K562 (cell line): ENCODE measurements around the gene APC2. TPM values are rescaled to one million over a fixed set of nuclear protein-coding genes. Genes with fewer than 3 reads are reported as not detected.
A peak's percentile ranks its signal among the peaks of the same experiment; 100 is the strongest.

Experiments
- E2F1 ChIP-seq: sonication (generic); formaldehyde crosslinking; IDR thresholded peaks from 2 replicates; pipeline ENCODE4 v1.8.1; 2023; ENCODE audit warnings: mild to moderate bottlenecking, missing genetic modification reagents, moderate library complexity
- ELF2 ChIP-seq: fragments of 250-450 bp; sonication (Bioruptor Pico); IDR thresholded peaks from 2 replicates; pipeline ENCODE4 v1.5.0; 2021; ENCODE audit warnings: mild to moderate bottlenecking
- FOXP1 ChIP-seq: sonication (generic); formaldehyde crosslinking; IDR thresholded peaks from 2 replicates; pipeline ENCODE4 v1.8.0; 2022; ENCODE audit warnings: mild to moderate bottlenecking, missing genetic modification reagents
- GTF2E2 ChIP-seq: fragments of 200-800 bp; sonication (Bioruptor generic); IDR thresholded peaks from 2 replicates; pipeline ENCODE4 v1.6.1; 2016; ENCODE audit warnings: missing genetic modification characterization, missing compliant biosample characterization
- ID3 ChIP-seq, 2 experiments: fragments of 250-450 bp in 1 of 2; fragments of 450-650 bp in 1 of 2; sonication (Bioruptor Pico) in 1 of 2; IDR thresholded peaks; 2 replicates each; pipeline versions ENCODE4 v1.6.1 to v1.8.0; 2016 to 2021; ENCODE audit warnings: mild to moderate bottlenecking in 2 of 2, moderate library complexity in 2 of 2, missing compliant biosample characterization in 1 of 2, missing genetic modification characterization in 1 of 2
- KAT8 ChIP-seq: fragments of 450-650 bp; IDR thresholded peaks from 2 replicates; pipeline ENCODE4 v1.6.1; 2016; ENCODE audit warnings: low read depth, mild to moderate bottlenecking
- POLR2AphosphoS2 ChIP-seq: IDR thresholded peaks from 2 replicates; pipeline ENCODE4 v1.6.1; 2012; ENCODE audit warnings: low read length, improper control_type of control experiment
- PRDM10 ChIP-seq: fragments of 450-650 bp; IDR thresholded peaks from 2 replicates; pipeline ENCODE4 v1.6.1; 2018; ENCODE audit not compliant: partially characterized antibody
- RBM22 ChIP-seq: fragments of 200-400 bp; formaldehyde crosslinking; IDR thresholded peaks from 2 replicates; pipeline ENCODE4 v1.6.1; 2018; ENCODE audit warnings: low read length, low read depth; ENCODE audit not compliant: poor library complexity, severe bottlenecking
- SIN3B ChIP-seq: fragments of 450-650 bp; IDR thresholded peaks from 2 replicates; pipeline ENCODE4 v1.6.1; 2017; ENCODE audit warnings: low read depth, mild to moderate bottlenecking, moderate library complexity
- TAF7 ChIP-seq: fragments of 450-650 bp; IDR thresholded peaks from 2 replicates; pipeline ENCODE4 v1.6.1; 2016; ENCODE audit warnings: missing genetic modification characterization, missing compliant biosample characterization
- ZBTB7A ChIP-seq: IDR thresholded peaks from 2 replicates; pipeline ENCODE4 v1.6.1; 2011; ENCODE audit warnings: low read depth, mild to moderate bottlenecking, low read length, moderate library complexity, borderline replicate concordance; ENCODE audit not compliant: control insufficient read depth
- ZBTB8A ChIP-seq: fragments of 450-650 bp; IDR thresholded peaks from 2 replicates; pipeline ENCODE4 v1.6.1; 2018; ENCODE audit warnings: mild to moderate bottlenecking, moderate library complexity; ENCODE audit not compliant: partially characterized antibody
- ZNF282 ChIP-seq: sonication (generic); formaldehyde crosslinking; IDR thresholded peaks from 2 replicates; pipeline ENCODE4 v1.8.1; 2023; ENCODE audit warnings: missing genetic modification reagents
- ZNF76 ChIP-seq: fragments of 250-450 bp; sonication (Bioruptor Pico); IDR thresholded peaks from 2 replicates; pipeline ENCODE4 v1.4.0; 2020; ENCODE audit warnings: mild to moderate bottlenecking, moderate library complexity, borderline replicate concordance
- polyA plus RNA-seq, 8 experiments: library from polyadenylated mRNA; depleted of rRNA in 4 of 8; stranded (reverse) in 5 of 8; unstranded in 3 of 8; fragments of >200 nt; fragmentation: Nextera tagmentation in 2 of 8; fragmentation: Illumina TruSeq in 1 of 8; extraction: Ambion mirVana in 2 of 8; extraction: Trizol in 1 of 8; gene quantifications; 2 replicates each; pipeline versions ENCODE4 v1.2.1 to v1.2.3, GENCODE V29; 2011 to 2014; ENCODE audit warnings: inconsistent platforms in 1 of 8, missing spikeins in 1 of 8
- total RNA-seq, 7 experiments: library from RNA; depleted of rRNA in 6 of 7; stranded (reverse); fragments of >200 nt in 6 of 7; fragmentation: Illumina TruSeq in 2 of 7; extraction: Trizol in 2 of 7; gene quantifications; 2 replicates each; pipeline versions ENCODE4 v1.2.1 to v1.2.3, GENCODE V29; 2011 to 2021; ENCODE audit warnings: low replicate concordance in 1 of 7
- TF ChIP-seq, protein P1 (sequence below): fragments of 450-650 bp; formaldehyde crosslinking; conservative IDR thresholded peaks from 2 replicates; pipeline ENCODE4 v1.4.0; 2022; ENCODE audit warnings: mild to moderate bottlenecking, missing genetic modification characterization
- TF ChIP-seq, protein P2 (sequence below): fragments of 450-650 bp; IDR thresholded peaks from 2 replicates; pipeline ENCODE4 v1.6.1; 2016; ENCODE audit warnings: borderline replicate concordance

Gene APC2
- total and polyA plus RNA-seq, 9 of the 15 experiments (the other 6 are each of a cell fraction or from before 2014, with no cell fraction given): 0.01 to 0.40 (median 0.05) TPM; not detected in 3

DNA sequence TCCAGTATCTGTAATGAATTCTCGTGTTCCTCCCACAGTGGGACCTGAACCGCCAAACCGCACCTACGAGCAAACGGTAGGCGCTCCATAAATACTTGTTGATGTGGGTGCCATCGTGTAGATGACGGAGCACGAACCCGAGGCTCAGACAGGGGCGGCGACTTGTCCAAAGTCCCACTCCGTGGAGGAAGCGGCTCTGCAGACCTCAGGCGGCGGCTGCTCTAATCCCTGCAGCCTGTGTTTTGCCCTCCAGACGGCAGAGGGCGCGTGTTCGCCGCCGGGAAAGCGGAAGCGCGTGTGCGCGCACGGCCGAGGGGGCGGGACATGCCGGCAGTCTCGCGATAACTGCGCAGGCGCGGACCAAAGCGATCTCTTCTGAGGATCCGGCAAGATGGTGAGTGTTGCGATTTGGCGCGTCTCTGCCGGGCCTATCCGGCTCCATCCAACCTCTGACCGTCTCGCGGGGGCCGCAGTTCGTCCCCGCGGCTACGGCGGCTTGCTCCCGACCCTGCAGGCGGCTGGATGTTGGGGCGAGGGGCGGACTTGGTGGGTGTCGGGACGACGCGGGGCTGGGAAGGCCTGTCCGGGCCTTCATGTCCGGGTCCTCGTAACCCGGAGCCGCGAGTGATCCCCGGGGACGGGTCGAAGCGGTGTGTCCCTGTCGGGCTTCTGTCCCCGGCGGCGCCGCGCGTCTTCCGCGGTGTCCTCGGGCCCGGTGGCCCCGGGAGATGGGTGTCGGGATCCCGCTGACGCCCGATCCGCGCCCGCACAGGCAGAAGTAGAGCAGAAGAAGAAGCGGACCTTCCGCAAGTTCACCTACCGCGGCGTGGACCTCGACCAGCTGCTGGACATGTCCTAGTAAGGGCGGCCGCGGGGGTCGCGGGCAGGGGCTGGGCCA is 11.6 kb upstream of the APC2 start, which contains the start of gene RPS15 (continued):
- no peak for TF ChIP-seq ZBTB8A
- TF ChIP-seq ID3 (CRISPR knock-in tag; IDR thresholded peaks at IDR 0.05): no peak
- peak; percentile 83 for TF ChIP-seq ID3 (tag; IDR thresholded peaks at IDR 0.05)
- peak; percentile 80; the same call in 1 of the 2 replicates for TF ChIP-seq POLR2AphosphoS2
- peak; percentile 85; the same call in 1 of the 2 replicates for TF ChIP-seq E2F1 (CRISPR knock-in tag)
- TF ChIP-seq ELF2 (CRISPR knock-in tag): peak; percentile 83
- TF ChIP-seq, protein P1, sequence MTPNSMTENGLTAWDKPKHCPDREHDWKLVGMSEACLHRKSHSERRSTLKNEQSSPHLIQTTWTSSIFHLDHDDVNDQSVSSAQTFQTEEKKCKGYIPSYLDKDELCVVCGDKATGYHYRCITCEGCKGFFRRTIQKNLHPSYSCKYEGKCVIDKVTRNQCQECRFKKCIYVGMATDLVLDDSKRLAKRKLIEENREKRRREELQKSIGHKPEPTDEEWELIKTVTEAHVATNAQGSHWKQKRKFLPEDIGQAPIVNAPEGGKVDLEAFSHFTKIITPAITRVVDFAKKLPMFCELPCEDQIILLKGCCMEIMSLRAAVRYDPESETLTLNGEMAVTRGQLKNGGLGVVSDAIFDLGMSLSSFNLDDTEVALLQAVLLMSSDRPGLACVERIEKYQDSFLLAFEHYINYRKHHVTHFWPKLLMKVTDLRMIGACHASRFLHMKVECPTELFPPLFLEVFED (CRISPR knock-in tag): no peak
- peak; percentile 33; the same call in 1 of the 2 replicates for TF ChIP-seq ZBTB7A
- TF ChIP-seq RBM22: peak; percentile 93
- peak; percentile 94; the same call in 1 of the 2 replicates for TF ChIP-seq GTF2E2
- peak; percentile 74 for TF ChIP-seq SIN3B
- TF ChIP-seq TAF7 (tag): peak; percentile 100
- TF ChIP-seq KAT8: no peak
- TF ChIP-seq FOXP1 (CRISPR knock-in tag): peak; percentile 86; the same call in 1 of the 2 replicates
- TF ChIP-seq ZNF76 (CRISPR knock-in tag): 0 out of 2 replicates have a peak, but pooled peaks have one; percentile 39
- TF ChIP-seq ZNF282 (CRISPR knock-in tag): peak; percentile 10; the same call in 1 of the 2 replicates
- TF ChIP-seq, protein P2, sequence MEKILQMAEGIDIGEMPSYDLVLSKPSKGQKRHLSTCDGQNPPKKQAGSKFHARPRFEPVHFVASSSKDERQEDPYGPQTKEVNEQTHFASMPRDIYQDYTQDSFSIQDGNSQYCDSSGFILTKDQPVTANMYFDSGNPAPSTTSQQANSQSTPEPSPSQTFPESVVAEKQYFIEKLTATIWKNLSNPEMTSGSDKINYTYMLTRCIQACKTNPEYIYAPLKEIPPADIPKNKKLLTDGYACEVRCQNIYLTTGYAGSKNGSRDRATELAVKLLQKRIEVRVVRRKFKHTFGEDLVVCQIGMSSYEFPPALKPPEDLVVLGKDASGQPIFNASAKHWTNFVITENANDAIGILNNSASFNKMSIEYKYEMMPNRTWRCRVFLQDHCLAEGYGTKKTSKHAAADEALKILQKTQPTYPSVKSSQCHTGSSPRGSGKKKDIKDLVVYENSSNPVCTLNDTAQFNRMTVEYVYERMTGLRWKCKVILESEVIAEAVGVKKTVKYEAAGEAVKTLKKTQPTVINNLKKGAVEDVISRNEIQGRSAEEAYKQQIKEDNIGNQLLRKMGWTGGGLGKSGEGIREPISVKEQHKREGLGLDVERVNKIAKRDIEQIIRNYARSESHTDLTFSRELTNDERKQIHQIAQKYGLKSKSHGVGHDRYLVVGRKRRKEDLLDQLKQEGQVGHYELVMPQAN: peak; percentile 85
- TF ChIP-seq PRDM10: peak; percentile 23
